Suprapubic skin (tissue), 4 donors: ENCODE measurements around the gene EEF2K. TPM values are rescaled to one million over a fixed set of nuclear protein-coding genes. Genes with fewer than 3 reads are reported as not detected.

Experiments
- DNase-seq, 2 donors: peaks; one replicate each; pipeline ENCODE4 v3.0.0-alpha.2; 2019; ENCODE audit warnings: low spot score in 2 of 2
- H3K27ac ChIP-seq: fragments of 200-600 bp; sonication (generic); one replicate; pipeline ENCODE4 v1.5.1; 2019
- H3K27me3 ChIP-seq: fragments of 200-600 bp; sonication (generic); one replicate; pipeline ENCODE4 v1.5.1; 2019
- H3K36me3 ChIP-seq: fragments of 200-600 bp; sonication (generic); one replicate; pipeline ENCODE4 v1.5.1; 2019
- H3K4me1 ChIP-seq: fragments of 200-600 bp; sonication (generic); one replicate; pipeline ENCODE4 v1.5.1; 2019
- H3K4me3 ChIP-seq: fragments of 200-600 bp; sonication (generic); one replicate; pipeline ENCODE4 v1.5.1; 2019; ENCODE audit warnings: mild to moderate bottlenecking
- H3K9me3 ChIP-seq: fragments of 200-600 bp; sonication (generic); one replicate; pipeline ENCODE4 v1.5.1; 2019
- EP300 ChIP-seq: sonication (generic); formaldehyde crosslinking; IDR thresholded peaks from one replicate; pipeline ENCODE4 v1.6.1; 2017; ENCODE audit warnings: antibody characterized with exemption
- POLR2A ChIP-seq, 2 donors: fragments of 450-650 bp; IDR thresholded peaks; one replicate each; pipeline ENCODE4 v1.6.1; 2017; ENCODE audit warnings: antibody characterized with exemption in 2 of 2, mild to moderate bottlenecking in 2 of 2, moderate library complexity in 2 of 2
- POLR2AphosphoS5 ChIP-seq, 3 donors: sonication (generic); formaldehyde crosslinking; IDR thresholded peaks; one replicate each; pipeline ENCODE4 v1.6.1; 2017; ENCODE audit warnings: antibody characterized with exemption in 3 of 3
- WGBS: methylation state at CpG from one replicate; pipeline ENCODE4 v1.1.5; 2018; 5-methylcytosine and 5-hydroxymethylcytosine counted together
- total RNA-seq, 4 donors: library from RNA; depleted of rRNA; stranded (reverse); fragments of >200 nt; gene quantifications; one replicate each; pipeline ENCODE4 v1.1.0, GENCODE V29; 2016
- TF ChIP-seq, protein P1 (sequence below), 2 donors: fragments of 200-600 bp in 1 of 2; fragments of 450-650 bp in 1 of 2; sonication (generic) in 1 of 2; IDR thresholded peaks; one replicate each; pipeline ENCODE4 v1.5.1; 2016 to 2019; ENCODE audit warnings: antibody characterized with exemption in 2 of 2, mild to moderate bottlenecking in 1 of 2, moderate library complexity in 1 of 2

Gene EEF2K
- total RNA-seq, 4 donors from 2014 or later = 50.9 to 194 (median 73.8) TPM

- Histone ChIP-seq H3K27ac (no peak overlapping the region), H3K27me3 (no peaks in the 10 kb centered on the region), H3K4me1 (peaks cover 9% of the 10 kb centered on the region), H3K4me3 (no peak overlapping the region), H3K9me3 (no peaks in the 10 kb centered on the region), H3K36me3 (peaks cover 2% of the 10 kb centered on the region)
- no peak for TF ChIP-seq POLR2A (IDR thresholded peaks at IDR 0.05)
- no peak for TF ChIP-seq EP300
- TF ChIP-seq, protein P1, sequence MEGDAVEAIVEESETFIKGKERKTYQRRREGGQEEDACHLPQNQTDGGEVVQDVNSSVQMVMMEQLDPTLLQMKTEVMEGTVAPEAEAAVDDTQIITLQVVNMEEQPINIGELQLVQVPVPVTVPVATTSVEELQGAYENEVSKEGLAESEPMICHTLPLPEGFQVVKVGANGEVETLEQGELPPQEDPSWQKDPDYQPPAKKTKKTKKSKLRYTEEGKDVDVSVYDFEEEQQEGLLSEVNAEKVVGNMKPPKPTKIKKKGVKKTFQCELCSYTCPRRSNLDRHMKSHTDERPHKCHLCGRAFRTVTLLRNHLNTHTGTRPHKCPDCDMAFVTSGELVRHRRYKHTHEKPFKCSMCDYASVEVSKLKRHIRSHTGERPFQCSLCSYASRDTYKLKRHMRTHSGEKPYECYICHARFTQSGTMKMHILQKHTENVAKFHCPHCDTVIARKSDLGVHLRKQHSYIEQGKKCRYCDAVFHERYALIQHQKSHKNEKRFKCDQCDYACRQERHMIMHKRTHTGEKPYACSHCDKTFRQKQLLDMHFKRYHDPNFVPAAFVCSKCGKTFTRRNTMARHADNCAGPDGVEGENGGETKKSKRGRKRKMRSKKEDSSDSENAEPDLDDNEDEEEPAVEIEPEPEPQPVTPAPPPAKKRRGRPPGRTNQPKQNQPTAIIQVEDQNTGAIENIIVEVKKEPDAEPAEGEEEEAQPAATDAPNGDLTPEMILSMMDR (IDR thresholded peaks at IDR 0.05) = no peak
- TF ChIP-seq POLR2AphosphoS5 (IDR thresholded peaks at IDR 0.05) = no peak
- 79% methylated on average over 4 of the region's 4 CpGs for WGBS
- DNase-seq = no peak
These were observed 85.8 kb downstream of the EEF2K start for GRCh38 chr16:22291860-22292318.

GRCh38 chr16:22292320-22292719 is 86.2 kb downstream of the EEF2K start:
- Histone ChIP-seq H3K4me3 (no peak overlapping the region), H3K9me3 (no peaks in the 10 kb centered on the region), H3K27me3 (no peaks in the 10 kb centered on the region), H3K4me1 (peaks cover 9% of the 10 kb centered on the region), H3K36me3 (no peaks in the 10 kb centered on the region), H3K27ac (no peak overlapping the region)
- DNase-seq = no peak
- TF ChIP-seq POLR2AphosphoS5 (IDR thresholded peaks at IDR 0.05) = no peak
- TF ChIP-seq, protein P1 (IDR thresholded peaks at IDR 0.05) = no peak

- no peak overlapping the region for H3K27ac ChIP-seq
- no peaks in the 10 kb centered on the region for H3K9me3 ChIP-seq
- H3K4me1 ChIP-seq = peaks cover 16% of the 10 kb centered on the region
- no peaks in the 10 kb centered on the region for H3K27me3 ChIP-seq
- WGBS = 87% methylated on average over 11 of the region's 11 CpGs
- no peak overlapping the region for H3K4me3 ChIP-seq
- no peak for TF ChIP-seq POLR2A (IDR thresholded peaks at IDR 0.05)
- no peak for TF ChIP-seq POLR2AphosphoS5 (IDR thresholded peaks at IDR 0.05)
- no peak for TF ChIP-seq EP300
- TF ChIP-seq, protein P1 (IDR thresholded peaks at IDR 0.05) = no peak
- no peak for DNase-seq
- H3K36me3 ChIP-seq = no peaks in the 10 kb centered on the region
These were observed 87.3 kb downstream of the EEF2K start for GRCh38 chr16:22293137-22294106.

- no peak for DNase-seq
These were observed 90.4 kb downstream of the EEF2K start for GRCh38 chr16:22296225-22297113.

More at GRCh38 chr16:22296225-22297113, 90.4 kb downstream of the EEF2K start:
- WGBS = 5% methylated on average over 17 of the region's 17 CpGs
- H3K27me3 ChIP-seq = no peaks in the 10 kb centered on the region
- no peaks in the 10 kb centered on the region for H3K36me3 ChIP-seq
- H3K4me1 ChIP-seq = peaks cover 43% of the 10 kb centered on the region
- TF ChIP-seq EP300 = no peak
- TF ChIP-seq, protein P1 (IDR thresholded peaks at IDR 0.05) = no peak
- TF ChIP-seq POLR2A (IDR thresholded peaks at IDR 0.05) = no peak
- TF ChIP-seq POLR2AphosphoS5 (IDR thresholded peaks at IDR 0.05) = no peak
- H3K27ac ChIP-seq = peak overlapping the region; percentile 43
- H3K9me3 ChIP-seq = no peaks in the 10 kb centered on the region
- H3K4me3 ChIP-seq = peak overlapping the region; percentile 89
